IMR-90 (cell line): ENCODE measurements around the gene ZSCAN5A. TPM values are rescaled to one million over a fixed set of nuclear protein-coding genes. Genes with fewer than 3 reads are reported as not detected.

ENCODE experiments used
- ATAC-seq: fragments of 200-7000 bp; cut with Tn5 transposase; 2 replicates; pipeline ENCODE4 v1.9.1; 2020; ENCODE audit warnings: low read depth, mild to moderate bottlenecking, moderate library complexity
- BruUV-seq: library from RNA; stranded (reverse); fragments of 400-500 nt; replicated peaks from 2 replicates; lab custom pipeline; 2021; lab: Mats Ljungman, UMichigan
- CTCF ChIA-PET: fragments of 300-600 bp; formaldehyde crosslinking; extraction: SDS; loops from one replicate; lab custom pipeline; 2021; ENCODE audit warnings: antibody characterized with exemption; lab: Yijun Ruan, JAX
- POLR2A ChIA-PET: fragments of 300-600 bp; sonication (Branson Sonifier 250); formaldehyde crosslinking; loops from one replicate; lab custom pipeline; 2022; ENCODE audit warnings: antibody characterized with exemption; ENCODE audit not compliant: unreplicated experiment; lab: Charles Lee
- DNase-seq: peaks from one replicate; pipeline ENCODE4 v3.0.0; 2013
- H2AFZ ChIP-seq: replicated peaks from 2 replicates; pipeline ENCODE3; 2013; ENCODE audit warnings: low read length, mild to moderate bottlenecking; ENCODE audit not compliant: poor library complexity
- H2AK5ac ChIP-seq: 2 replicates; pipeline ENCODE4 v1.6.1; 2013; ENCODE audit warnings: low read depth, low read length, inconsistent platforms
- H2AK9ac ChIP-seq: replicated peaks from 2 replicates; pipeline ENCODE3; 2013; ENCODE audit warnings: mild to moderate bottlenecking, low read depth, low read length, moderate library complexity; ENCODE audit not compliant: poor library complexity
- H2BK120ac ChIP-seq: 2 replicates; pipeline ENCODE4 v1.6.1; 2013; ENCODE audit warnings: low read depth, low read length, inconsistent platforms
- H2BK15ac ChIP-seq: 3 replicates; pipeline ENCODE4 v1.6.1; 2013; ENCODE audit warnings: low read depth, low read length, inconsistent platforms
- H2BK20ac ChIP-seq: 2 replicates; pipeline ENCODE4 v1.6.1; 2013; ENCODE audit warnings: low read depth, mild to moderate bottlenecking, inconsistent platforms, low read length, moderate library complexity
- H2BK5ac ChIP-seq: 2 replicates; pipeline ENCODE4 v1.6.1; 2013; ENCODE audit warnings: mild to moderate bottlenecking, low read depth, low read length, inconsistent platforms; ENCODE audit not compliant: poor library complexity, severe bottlenecking
- H3K14ac ChIP-seq: replicated peaks from 2 replicates; pipeline ENCODE4 v1.6.1; 2013; ENCODE audit warnings: low read depth, low read length, inconsistent platforms
- H3K18ac ChIP-seq: 2 replicates; pipeline ENCODE4 v1.6.1; 2013; ENCODE audit warnings: low read depth, low read length, control low read depth
- H3K23ac ChIP-seq: 2 replicates; pipeline ENCODE4 v1.6.1; 2013; ENCODE audit warnings: low read depth, low read length, inconsistent platforms
- H3K27ac ChIP-seq: 2 replicates; pipeline ENCODE4 v1.5.1; 2013; ENCODE audit warnings: mild to moderate bottlenecking, control low read depth, low read length; ENCODE audit not compliant: insufficient read depth
- H3K27me3 ChIP-seq: 2 replicates; pipeline ENCODE4 v1.6.1; 2013; ENCODE audit warnings: low read length; ENCODE audit not compliant: control insufficient read depth, insufficient read depth
- H3K36me3 ChIP-seq: 2 replicates; pipeline ENCODE4 v1.6.1; 2013; ENCODE audit warnings: low read length, mixed read lengths; ENCODE audit not compliant: control insufficient read depth, insufficient read depth
- H3K4ac ChIP-seq: 2 replicates; pipeline ENCODE4 v1.6.1; 2013; ENCODE audit warnings: low read depth, low read length, inconsistent platforms
- H3K4me1 ChIP-seq: 2 replicates; pipeline ENCODE4 v1.6.1; 2013; ENCODE audit warnings: low read length, mixed read lengths; ENCODE audit not compliant: control insufficient read depth, insufficient read depth
- H3K4me2 ChIP-seq: 2 replicates; pipeline ENCODE4 v1.6.1; 2013; ENCODE audit warnings: low read depth, mild to moderate bottlenecking, control low read depth, low read length, moderate library complexity
- H3K4me3 ChIP-seq: 2 replicates; pipeline ENCODE4 v1.5.1; 2013; ENCODE audit warnings: low read depth, mild to moderate bottlenecking, control low read depth, low read length, moderate library complexity; ENCODE audit not compliant: insufficient read depth
- H3K56ac ChIP-seq: 2 replicates; pipeline ENCODE4 v1.6.1; 2013; ENCODE audit warnings: low read length, inconsistent platforms; ENCODE audit not compliant: insufficient read depth; ENCODE audit errors: extremely low read depth
- H3K79me1 ChIP-seq, 2 experiments: 2 replicates each; pipeline ENCODE4 v1.6.1; 2013; ENCODE audit warnings: low read length in 2 of 2, inconsistent platforms in 1 of 2, low read depth in 1 of 2
- H3K9ac ChIP-seq: 2 replicates; pipeline ENCODE4 v1.6.1; 2013; ENCODE audit warnings: low read depth, low read length, control low read depth
- H3K9me1 ChIP-seq: 2 replicates; pipeline ENCODE4 v1.6.1; 2013; ENCODE audit warnings: low read length, inconsistent platforms; ENCODE audit not compliant: insufficient read depth
- H3K9me3 ChIP-seq: 2 replicates; pipeline ENCODE4 v1.6.1; 2013; ENCODE audit warnings: low read length; ENCODE audit not compliant: control insufficient read depth, insufficient read depth
- H4K20me1 ChIP-seq: 2 replicates; pipeline ENCODE4 v1.6.1; 2013; ENCODE audit warnings: low read length, inconsistent platforms; ENCODE audit not compliant: insufficient read depth
- H4K5ac ChIP-seq: 2 replicates; pipeline ENCODE4 v1.6.1; 2013; ENCODE audit warnings: mild to moderate bottlenecking, low read depth, low read length, control low read depth
- H4K8ac ChIP-seq, 2 experiments: 2 replicates each; pipeline ENCODE4 v1.6.1; 2013; ENCODE audit warnings: low read depth in 2 of 2, low read length in 2 of 2, control low read depth in 1 of 2, inconsistent platforms in 1 of 2
- H4K91ac ChIP-seq: 2 replicates; pipeline ENCODE4 v1.6.1; 2013; ENCODE audit warnings: low read depth, low read length, inconsistent platforms; ENCODE audit not compliant: insufficient read depth
- CTCF ChIP-seq: conservative IDR thresholded peaks from 2 replicates; pipeline ENCODE4 v1.5.1; 2012; ENCODE audit warnings: mild to moderate bottlenecking, low read depth, low read length, improper control_type of control experiment
- FOS ChIP-seq: fragments of 150-350 bp; IDR thresholded peaks from 2 replicates; pipeline ENCODE4 v1.6.1; 2016; ENCODE audit warnings: low read depth, low read length
- POLR2A ChIP-seq: IDR thresholded peaks from 2 replicates; pipeline ENCODE4 v1.6.1; 2012; ENCODE audit warnings: mild to moderate bottlenecking, low read depth, low read length
- RAD21 ChIP-seq: IDR thresholded peaks from 2 replicates; pipeline ENCODE4 v1.6.1; 2012; ENCODE audit warnings: low read length, improper control_type of control experiment
- SMC3 ChIP-seq: fragments of 150-350 bp; IDR thresholded peaks from 2 replicates; pipeline ENCODE4 v1.6.1; 2016; ENCODE audit warnings: low read depth, mild to moderate bottlenecking, antibody characterized with exemption, low read length, moderate library complexity
- USF2 ChIP-seq: fragments of 150-350 bp; IDR thresholded peaks from 2 replicates; pipeline ENCODE4 v1.6.1; 2017; ENCODE audit warnings: mild to moderate bottlenecking, antibody characterized with exemption, low read length, low read depth
- dilution Hi-C: fragments of 300-500 bp; cut with HindIII; formaldehyde crosslinking; loops from one replicate; pipeline ENCODE4 v1.14.3; 2018; ENCODE audit warnings: low sequenced_read_pairs; ENCODE audit not compliant: unreplicated experiment
- in situ Hi-C: fragments of 300-500 bp; cut with MboI; formaldehyde crosslinking; loops from 3 replicates; pipeline ENCODE4 v1.14.3; 2019; ENCODE audit warnings: low sequenced_read_pairs, inconsistent platforms, mixed read lengths
- intact Hi-C: fragments of 100-400 bp; cut with micrococcal nuclease; formaldehyde crosslinking; loops from 2 replicates; pipeline ENCODE4 v1.10.0; 2022
- polyA plus RNA-seq, 3 experiments: library from polyadenylated mRNA; depleted of rRNA; stranded (reverse); fragments of >200 nt; gene quantifications; 2 replicates each; pipeline ENCODE4 v1.2.3, GENCODE V29; 2012; ENCODE audit warnings: low replicate concordance in 1 of 3
- total RNA-seq: library from RNA; depleted of rRNA; stranded (reverse); fragments of >200 nt; gene quantifications from 2 replicates; pipeline ENCODE4 v1.2.3, GENCODE V29; 2012

The ZSCAN5A gene
- total and polyA plus RNA-seq, 2 of the 4 experiments (the other 2 are of a cell fraction): 4.3 to 5.0 TPM

- ChIA-PET CTCF (interaction anchor here (0.6 to 2.6 kb wide), 20 partner anchors 9 to 1615 kb away, joined by 3 to 45 read pairs (median 4); partner anchors contain the start of gene ZSCAN5A), POLR2A (interaction anchor here (0.5 to 0.8 kb wide), 2 partner anchors 165 to 679 kb away, joined by 6 to 8 read pairs; no protein-coding TSS in a partner anchor)
- dilution Hi-C loops: no loop called here
- H2BK5ac ChIP-seq: no peak overlapping the region
- no peak overlapping the region for H4K91ac ChIP-seq
- no peak overlapping the region for H2AFZ ChIP-seq
- H2BK15ac ChIP-seq: no peak overlapping the region
- no peak overlapping the region for H2AK9ac ChIP-seq
- no TSS peak for BruUV-seq
- no peak overlapping the region for H3K27ac ChIP-seq
- H3K56ac ChIP-seq: no peak overlapping the region
- DNase-seq: peak; percentile 56
- no peaks in the 10 kb centered on the region for H3K36me3 ChIP-seq
- H4K5ac ChIP-seq: no peak overlapping the region
- H3K9me1 ChIP-seq: no peaks in the 10 kb centered on the region
- H3K27me3 ChIP-seq: no peaks in the 10 kb centered on the region
- no peak overlapping the region for H3K9ac ChIP-seq
- no peaks in the 10 kb centered on the region for H3K9me3 ChIP-seq
- no peak overlapping the region for H2BK120ac ChIP-seq
- peak; percentile 81 for TF ChIP-seq SMC3
- no peak for TF ChIP-seq USF2
- TF ChIP-seq CTCF: peak; percentile 74
- 0 out of 2 replicates have a peak, but pooled peaks have one; percentile 27 for TF ChIP-seq POLR2A
- TF ChIP-seq RAD21: peak; percentile 87
- no peak for TF ChIP-seq FOS
- no peak overlapping the region for H3K4me2 ChIP-seq
- no peak overlapping the region for H2AK5ac ChIP-seq
- peak; percentile 99 for ATAC-seq
- in situ Hi-C loops: no loop called here
- H3K18ac ChIP-seq: no peak overlapping the region
- no peak overlapping the region for H3K4ac ChIP-seq
- H2BK20ac ChIP-seq: no peak overlapping the region
- no peaks in the 10 kb centered on the region for H3K4me1 ChIP-seq
- intact Hi-C loops: loop anchor here (1.0 to 2.0 kb wide), 3 partner anchors 80 to 267 kb away; no protein-coding TSS in a partner anchor
- no peak overlapping the region for H4K8ac ChIP-seq
- no peaks in the 10 kb centered on the region for H3K79me1 ChIP-seq
- H3K14ac ChIP-seq: no peak overlapping the region
- no peak overlapping the region for H3K4me3 ChIP-seq
- H3K23ac ChIP-seq: no peak overlapping the region
- H4K20me1 ChIP-seq: no peaks in the 10 kb centered on the region
These were observed 18.9 kb upstream of the ZSCAN5A start for GRCh38 chr19:56333506-56333905.
